Stromal cell of bone marrow (primary cell): ENCODE data around the gene KDM3A.

ENCODE experiments used
- DNase-seq: peaks from one replicate; pipeline ENCODE4 v3.0.0-alpha.2; 2012; ENCODE audit warnings: low read depth

The KDM3A gene

DNA sequence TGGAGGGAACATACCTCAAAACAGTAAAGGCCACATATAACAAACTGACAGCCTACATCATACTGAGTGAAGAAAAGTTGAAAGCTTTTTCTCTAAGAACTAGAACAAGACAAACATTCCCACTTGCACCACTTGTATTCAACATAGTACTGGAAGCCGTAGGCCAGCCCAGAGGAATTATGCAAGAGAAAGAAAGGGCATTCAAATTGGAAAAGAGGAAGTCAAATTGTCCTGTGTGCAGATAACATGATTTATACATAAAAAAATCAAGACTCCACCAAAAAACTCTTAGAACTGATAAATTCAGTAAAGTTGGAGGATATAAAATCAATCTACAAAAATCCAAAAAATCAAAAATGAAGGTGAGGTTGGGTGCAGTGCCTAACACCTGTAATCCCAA lies 8.0 kb upstream of the KDM3A start:
- DNase-seq, result no peak

DNA sequence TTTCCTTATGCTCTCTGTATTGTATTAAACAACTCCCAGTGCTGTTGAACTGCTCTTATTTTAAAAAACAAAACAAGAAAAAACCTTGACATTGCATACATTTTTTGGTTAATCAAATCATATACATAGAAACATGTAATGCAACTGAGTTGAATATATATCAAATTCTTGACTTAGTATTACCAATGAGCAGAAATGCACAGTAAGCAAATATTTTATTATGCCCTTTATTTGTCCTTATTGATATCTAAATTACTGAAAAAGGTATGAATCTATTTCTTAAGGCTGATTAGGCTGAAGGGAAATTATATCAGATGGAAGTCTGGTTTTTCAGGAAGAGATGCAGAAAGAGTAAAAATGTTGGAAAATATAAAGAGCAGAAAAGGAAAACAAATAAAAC lies 6.9 kb upstream of the KDM3A start:
- no peak for DNase-seq

DNA sequence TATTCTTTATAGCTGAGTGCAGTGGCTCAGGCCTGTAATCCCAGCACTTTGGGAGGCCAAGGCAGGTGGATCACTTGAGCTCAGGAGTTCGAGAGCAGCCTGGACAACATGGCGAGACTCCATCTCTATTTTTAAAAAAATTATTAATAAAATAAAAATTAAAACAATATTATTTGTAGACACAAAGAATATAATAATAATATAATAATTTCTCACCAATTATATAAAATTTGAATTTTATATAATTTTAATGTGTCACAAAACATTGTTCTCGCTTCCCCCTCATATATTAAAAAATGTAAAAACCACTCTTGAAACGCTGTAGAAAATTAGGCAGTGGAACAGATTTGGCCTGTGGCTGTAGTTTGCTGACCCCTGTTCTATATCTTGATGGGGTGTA lies 5.6 kb upstream of the KDM3A start:
- DNase-seq, result no peak

DNA sequence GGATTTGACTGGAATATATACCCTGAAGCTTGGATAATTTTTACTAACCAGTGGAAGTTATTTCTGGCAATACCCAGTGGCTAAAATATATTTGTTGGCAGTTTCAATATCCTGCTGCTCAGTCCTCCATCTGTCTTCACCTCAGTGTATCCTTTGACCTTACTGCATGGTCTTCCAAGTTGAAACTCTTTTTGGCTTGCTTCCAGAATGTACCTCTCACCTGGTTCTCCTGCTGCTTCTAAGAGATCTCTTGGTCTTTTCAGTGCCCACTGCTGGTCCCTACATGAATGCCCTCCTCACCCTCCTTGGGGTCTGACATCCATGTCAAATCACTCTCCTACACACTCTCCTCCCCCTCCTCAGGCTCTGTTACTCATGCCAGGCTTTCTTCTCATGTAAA lies 4.8 kb upstream of the KDM3A start:
- DNase-seq, result no peak

DNA sequence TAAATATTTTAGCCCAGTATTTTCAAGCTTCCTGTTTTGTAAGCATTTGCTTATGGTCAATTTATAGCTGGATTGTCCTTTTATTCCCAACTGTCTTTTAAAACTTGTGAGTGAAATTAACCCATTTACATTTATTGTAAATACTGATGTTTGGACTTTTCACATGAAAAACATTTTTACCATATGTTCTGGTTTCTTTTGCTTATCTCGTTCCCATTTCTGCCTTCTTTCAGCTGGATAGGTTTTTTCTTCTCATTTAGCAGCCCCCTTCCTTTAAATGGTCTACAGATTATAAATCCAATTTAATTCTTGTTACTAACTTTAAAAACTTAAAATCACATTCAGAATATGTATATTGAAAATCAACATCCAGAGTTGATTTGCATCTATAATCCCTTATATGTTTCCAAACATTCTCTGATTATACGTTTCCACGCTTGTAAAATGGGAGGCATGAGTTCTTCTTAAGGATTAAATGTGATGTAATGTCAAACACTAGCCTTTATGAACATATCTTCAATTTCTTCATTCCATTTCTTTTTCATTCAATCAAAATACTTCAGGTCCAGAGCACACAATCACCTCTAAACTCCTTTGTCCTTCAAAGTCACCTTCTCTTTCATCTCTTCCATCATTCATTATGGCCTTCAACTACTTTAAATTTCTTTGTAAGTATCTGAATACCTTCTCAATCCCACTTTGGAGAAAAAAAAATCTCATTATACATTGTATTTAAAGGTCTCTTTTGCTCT lies 1.1 kb upstream of the KDM3A start:
- DNase-seq, result no peak

DNA sequence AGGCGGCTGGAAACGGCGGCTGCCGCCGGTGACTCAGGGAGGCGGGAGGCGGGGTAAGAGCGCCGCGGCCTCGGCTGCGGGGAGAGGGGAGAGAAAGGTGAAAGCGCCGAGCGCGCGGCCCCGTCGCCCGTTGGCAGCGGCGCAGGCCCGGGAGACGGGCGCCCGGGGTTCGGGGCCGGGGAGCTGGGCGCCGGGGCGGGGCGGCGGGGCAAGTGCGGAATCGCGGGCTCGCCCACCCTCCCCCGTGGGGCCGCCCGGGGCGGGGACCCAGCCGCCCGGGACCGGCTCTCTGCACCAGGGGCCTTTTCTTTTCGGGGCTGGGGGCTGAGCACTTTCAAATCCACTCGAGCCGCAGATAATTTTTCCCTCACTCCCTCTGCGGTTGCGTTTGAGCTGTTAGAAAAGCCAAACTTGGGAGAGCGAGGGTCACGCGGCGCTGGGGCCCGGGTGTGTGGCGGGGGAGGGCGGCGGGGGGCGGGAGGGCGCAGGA lies 266 bp downstream of the KDM3A start:
- no peak for DNase-seq

DNA sequence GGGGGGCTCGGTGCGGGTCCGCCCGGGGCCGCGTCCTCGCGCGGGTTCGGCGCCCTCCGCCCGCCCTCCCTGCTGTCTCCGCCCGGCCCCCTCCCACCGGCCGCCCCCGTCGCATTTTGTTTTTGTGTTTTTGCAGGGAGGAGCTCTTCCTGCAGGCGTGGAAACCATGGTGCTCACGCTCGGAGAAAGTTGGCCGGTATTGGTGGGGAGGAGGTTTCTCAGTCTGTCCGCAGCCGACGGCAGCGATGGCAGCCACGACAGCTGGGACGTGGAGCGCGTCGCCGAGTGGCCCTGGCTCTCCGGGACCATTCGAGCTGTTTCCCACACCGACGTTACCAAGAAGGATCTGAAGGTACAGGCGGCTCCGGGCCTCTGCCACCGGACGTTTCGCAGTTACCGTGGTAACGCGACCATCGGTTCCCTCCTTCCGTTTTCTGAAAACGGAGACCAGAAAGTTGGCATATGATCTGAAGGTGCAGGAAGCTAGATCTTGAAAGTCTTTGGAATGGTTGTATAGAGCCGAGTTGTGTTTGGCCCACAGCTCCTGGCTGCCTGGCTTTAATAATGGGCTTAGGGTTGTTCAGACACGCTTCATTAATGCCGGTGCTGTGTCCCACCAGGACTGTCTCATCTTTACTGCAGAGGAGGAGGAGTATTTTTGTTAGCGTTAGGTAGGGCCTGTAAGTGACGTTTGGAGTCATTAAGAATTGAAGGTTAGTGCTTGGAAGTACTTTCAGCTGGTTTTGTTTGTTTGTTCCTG lies 891 bp downstream of the KDM3A start:
- DNase-seq, result peak; percentile 32

DNA sequence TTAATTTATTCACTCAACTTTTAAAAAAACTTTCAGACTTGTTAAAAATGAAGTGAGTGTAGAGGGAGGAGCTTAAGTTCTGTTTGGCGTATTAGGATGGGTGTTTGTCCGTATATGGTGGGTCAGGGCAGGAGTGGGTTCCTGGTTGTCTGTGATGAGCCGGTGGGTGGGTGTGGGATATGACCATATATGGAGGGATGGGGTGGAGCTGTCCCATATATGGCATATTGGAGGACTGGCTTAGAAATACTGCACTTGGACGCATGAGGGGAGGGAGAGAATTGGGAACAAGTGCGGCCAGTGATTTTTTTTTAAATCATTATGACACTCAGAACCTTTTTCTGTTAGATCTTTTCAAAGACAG lies 1.5 kb downstream of the KDM3A start:
- peak; percentile 89 for DNase-seq

DNA sequence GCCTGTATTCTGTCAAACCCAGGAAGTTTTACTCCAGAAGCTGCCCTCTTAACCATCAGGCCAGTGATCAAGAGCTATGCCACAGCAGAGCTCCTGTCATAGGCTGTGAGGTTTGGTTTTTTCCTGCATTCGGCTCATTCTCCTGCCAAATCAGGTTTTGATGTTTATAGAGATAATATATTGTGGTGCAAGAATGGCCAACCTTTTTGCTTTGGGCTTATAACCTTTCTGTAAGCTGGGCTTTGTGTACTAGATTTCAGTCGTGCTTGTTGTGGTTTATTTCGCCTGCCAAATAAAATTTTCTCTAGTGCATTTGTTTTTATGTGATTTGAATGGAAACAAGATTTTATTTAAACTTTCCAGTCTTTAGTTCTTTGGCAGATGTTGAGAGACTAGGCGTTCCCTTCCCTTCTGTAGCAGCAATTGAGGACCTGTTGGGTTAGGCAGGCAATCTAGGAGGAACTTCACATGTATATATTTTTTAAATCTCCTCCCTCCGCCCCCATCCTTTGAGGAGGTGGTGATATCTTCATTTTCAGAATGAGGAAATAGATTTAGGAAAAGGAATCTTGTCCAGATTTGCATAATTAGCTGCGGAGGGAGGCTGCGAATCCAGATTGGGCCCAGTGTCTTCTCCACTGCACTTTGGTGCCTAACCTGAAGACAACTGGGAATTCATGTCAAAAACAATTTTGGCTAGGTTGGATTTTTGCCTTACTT lies 2.6 kb downstream of the KDM3A start:
- no peak for DNase-seq

DNA sequence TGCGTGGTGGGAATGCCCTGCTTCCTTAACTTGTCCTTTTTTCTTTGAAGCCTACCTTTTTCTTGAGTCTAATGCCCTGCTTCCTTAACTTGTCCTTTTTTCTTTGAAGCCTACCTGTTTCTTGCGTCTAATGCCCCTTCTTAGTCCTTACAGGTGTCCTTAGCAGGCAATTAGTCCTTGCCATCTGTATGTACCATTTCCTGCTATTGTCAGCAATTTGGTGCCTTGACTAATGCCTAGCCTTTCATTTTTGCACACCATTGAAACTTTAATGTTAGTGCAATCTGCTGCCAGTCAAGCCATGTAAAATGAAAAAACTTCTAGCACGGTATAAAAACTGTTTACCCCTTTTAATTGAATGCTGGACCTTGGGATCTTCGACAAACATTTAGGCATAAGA lies 4.3 kb downstream of the KDM3A start:
- no peak for DNase-seq

DNA sequence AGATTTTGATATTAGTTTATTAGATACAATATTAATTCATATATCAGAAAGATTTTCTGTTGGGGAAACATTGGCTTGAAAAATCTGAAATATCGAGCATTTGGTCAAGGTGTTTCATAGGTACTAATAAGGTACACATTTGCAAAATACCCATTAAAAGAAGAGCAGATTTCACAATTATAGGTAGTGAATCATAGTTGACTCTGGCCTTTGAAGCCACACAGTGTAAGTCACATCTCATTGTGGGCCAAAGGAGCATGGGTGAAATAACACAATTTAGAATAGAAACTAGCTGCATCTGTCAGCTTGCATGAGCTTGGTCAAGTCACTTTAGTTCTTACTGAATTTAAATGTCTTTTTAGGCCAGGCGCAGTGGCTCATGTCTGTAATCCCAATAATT lies 4.9 kb downstream of the KDM3A start:
- no peak for DNase-seq

DNA sequence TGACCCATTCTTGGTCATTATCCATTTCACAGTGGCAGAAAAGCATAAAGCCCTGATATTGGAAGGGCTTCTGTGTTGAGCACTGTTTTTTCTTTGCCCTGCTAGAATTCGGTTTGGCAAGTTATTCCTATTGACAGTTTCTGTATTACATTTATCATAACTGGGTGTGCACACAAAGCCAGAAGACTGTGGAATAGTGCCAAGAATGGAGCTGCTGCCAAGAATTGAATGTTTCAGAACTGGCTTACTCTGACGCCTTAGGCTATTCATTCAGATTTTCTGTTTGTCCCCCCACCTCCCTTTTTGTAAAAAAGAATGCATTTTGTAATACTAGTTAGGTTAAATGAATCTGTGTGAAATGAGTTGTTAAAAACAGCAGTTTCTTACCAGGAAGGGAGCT lies 12.7 kb downstream of the KDM3A start:
- peak; percentile 85 for DNase-seq

DNA sequence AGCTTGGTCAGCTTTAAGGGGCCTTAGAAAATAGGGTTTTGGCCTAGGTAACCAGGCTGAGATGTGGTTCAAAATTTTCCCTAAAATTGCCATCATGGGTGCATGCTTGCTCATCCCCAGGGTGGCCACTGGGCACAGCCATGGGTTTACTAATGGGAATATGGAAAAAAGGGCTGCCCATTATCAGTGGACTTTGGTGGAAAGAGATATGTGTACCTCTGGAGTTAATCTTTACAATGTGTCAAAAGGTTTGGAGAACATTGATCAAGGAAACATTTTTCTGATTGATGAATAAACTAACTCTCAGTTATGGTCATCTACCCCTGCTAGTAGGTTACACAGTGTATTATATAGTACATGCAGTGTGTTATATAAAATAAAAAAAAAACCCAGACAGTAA lies 13.1 kb downstream of the KDM3A start:
- no peak for DNase-seq

DNA sequence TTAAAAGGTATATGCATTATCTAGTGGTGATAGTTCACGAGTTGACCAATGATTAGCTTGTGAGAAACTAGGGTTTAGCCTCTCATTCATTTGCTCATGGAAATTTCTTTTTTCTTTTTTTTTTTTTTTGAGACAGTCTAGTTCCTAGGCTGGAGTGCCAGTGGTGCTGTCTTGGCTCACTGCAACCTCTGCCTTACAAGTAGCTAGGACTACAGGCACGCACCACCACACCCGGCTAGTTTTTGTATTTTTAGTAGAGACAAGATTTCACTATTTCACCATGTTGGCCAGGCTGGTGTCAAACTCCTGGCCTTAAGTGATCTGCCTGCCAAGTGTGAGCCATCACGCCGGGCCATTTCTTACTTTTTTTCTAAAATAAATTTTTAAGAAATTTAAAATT lies 14.0 kb downstream of the KDM3A start:
- no peak for DNase-seq

DNA sequence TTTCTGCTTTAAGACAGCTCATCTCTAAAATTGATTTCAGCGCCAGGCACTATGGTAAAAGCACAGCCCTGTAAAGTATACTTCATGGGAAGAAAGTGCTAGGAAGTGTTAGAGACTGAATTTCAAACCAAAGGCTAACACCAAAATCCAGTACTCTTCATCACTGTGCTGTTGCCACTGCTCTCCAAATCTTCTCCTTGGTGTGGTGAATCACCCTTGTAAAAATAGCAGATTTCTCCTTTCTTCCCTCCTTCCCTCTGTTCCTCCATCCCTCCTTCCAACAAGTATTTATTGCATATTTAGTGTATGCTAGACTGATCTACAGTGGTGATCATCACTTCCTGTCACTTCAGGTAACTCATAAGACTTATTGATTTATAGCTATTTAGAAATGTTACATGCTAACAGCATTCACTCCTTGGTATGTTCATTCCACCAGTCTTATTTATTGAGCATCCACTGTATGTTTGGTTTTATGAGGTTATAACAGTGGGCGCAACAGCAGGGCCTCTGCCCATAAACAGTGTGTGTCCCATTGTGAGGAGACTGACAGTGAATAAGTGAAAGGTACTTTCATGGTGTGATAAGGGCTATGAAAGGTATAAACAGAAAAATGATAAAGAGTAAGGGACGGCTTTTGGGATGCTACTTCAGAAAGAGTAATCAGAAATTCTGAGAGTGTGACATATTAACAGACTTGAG lies 20.0 kb downstream of the KDM3A start:
- no peak for DNase-seq

DNA sequence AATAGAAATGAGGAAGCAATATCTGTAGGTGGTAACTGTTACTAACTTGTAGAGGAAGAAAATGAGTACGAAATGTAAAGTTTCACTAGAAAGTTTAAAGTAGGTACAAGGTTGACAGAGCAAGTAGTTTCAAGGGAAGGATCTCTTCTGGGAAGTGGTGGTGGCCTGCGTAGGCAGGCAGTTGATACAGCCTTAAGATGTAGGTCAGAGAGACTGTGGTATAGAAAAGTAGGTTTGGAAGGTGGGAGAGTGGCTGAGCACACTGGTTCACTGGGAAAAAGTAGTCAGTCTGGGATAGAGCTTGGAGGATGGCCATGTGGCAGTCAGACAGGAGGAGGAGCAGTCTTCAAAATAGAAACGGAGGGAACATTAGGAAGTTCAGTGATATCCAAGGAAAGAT lies 23.5 kb downstream of the KDM3A start:
- no peak for DNase-seq

DNA sequence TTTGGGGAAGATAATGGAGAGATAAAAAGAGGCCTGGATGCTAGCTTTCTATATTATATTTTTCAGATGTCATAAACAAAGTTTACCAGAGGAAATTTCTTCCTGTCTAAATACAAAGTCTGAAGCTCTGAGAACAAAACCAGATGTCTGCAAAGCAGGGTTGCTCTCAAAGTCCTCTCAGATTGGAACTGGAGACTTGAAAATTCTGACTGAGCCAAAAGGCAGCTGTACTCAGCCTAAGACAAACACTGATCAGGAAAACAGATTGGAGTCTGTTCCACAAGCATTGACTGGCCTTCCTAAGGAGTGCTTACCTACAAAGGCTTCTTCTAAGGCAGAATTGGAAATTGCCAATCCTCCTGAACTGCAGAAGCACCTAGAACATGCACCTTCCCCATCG lies 25.1 kb downstream of the KDM3A start:
- DNase-seq, result no peak

DNA sequence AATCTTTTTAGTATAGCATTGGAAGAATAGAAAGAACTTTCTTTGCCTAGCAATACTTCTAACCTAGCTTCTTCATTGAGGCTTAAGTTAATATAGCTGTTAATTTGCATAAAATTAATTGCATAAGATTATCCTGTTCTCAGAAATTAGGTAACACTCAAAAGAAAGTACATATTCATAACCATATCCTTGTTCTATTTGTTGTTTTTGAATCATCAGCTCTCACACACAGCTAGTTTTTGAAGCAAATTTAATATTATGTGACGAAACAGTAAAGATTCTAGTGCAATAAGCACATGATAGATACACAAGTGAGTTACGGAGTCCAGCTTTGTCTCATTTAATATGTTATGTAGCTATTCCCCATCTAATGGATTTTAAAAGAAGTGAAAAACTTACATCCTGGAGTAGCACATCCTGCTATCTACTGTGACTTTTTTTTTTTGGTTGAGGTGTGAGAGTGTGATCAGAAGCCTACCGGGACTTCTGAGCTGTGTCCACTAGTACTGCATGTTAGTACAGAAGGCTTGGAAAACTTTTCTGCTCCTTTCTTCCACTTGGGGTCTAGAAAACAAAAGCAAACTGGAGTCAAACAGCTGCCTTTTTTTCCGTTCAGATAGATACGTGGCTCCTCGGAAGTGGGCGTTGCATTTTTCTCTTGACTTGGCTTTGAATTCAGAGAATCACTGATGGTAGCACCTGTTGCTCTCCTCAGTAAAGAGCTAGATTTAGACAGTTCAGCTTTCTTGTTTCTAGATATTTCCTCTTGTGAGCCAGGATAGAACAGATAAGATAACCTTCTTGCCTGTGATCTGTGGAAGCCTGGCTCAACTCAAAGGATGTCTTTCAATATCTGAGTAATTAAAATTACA lies 27.2 kb downstream of the KDM3A start:
- DNase-seq, result no peak

DNA sequence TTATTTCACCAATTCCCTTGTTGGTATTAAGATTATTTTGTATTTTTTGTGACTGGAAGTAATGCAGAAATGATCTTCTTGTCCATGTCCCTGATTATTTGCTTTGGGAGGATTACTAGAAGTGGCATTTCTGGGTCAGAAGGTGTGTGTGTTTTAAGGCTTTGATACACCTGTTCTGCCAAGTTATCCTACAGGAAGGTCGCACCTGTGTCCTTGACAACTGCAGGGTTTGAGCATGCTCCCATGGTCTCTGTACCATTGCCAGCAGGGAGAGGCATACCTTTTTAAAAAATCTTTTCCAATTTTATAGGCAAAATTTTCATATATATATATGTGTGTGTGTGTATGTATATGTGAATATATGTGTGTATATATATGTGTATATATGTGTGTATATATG lies 29.7 kb downstream of the KDM3A start:
- DNase-seq, result no peak

DNA sequence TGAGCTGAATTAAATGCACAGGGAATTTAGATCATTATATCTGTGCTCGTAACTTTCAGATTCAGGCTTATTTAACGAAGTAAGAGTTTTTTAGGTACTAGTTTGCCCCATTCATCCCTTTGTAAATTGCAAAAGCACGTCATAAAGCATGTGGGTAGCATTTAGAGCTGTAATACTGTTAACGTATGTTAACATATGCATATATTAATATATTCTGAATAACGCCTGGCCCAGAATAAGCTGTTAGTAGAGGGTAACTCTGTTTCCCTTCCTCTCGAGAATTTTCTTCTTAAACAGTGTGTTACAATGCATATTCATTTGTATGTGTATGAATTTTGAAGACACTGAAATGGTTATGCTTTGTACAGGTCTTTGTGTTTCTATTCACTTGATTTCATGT lies 30.5 kb downstream of the KDM3A start:
- DNase-seq, result no peak

DNA sequence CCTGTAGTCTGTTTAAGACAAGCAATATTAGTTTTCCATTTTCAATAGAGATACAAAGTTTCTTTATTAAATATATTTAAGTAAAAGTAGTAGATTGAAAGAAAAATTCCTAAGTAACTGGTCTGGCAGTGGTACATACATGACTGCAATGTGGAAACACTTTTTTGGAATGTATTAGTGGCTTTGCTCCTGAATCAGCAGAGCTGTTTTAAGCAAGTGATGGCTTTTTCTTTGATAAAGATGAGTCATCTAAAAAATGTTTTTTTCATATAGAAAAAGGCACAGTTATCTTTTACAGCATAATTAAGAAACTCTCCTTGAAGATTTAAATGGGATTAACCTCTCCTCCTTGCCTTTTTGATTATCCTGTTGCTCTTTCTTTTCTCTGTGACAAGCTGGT lies 34.9 kb downstream of the KDM3A start:
- peak; percentile 52 for DNase-seq

DNA sequence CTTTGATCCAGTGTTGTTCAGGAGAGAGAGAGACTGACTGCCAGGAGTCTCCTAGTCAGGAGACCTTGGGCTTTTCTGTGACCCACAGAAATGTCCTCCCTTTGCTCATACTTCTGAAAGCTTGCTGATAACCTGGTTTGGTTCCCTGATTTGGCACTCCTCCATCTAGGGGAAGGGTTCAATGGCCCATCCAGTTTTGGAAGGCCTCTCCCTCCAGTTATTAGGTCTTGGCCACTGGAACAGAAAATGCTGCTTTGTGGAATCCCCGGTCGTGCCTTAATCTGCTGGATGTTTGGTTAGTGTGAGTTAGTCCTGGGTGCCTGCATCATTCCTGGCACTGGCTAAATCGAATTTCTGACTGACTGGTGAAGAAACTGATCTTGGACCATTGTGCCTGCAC lies 35.7 kb downstream of the KDM3A start:
- no peak for DNase-seq
